ENCODE data around the gene CPA5.

The CPA5 gene

GRCh38 chr7:130345725-130346124 is 1.1 kb downstream of the CPA5 start:
- no peak for TF ChIP-seq CTCF (IDR thresholded peaks at IDR 0.05; ENCODE audit: borderline replicate concordance, insufficient read depth, low read depth, low read length)
- no peak overlapping the region for H3K4me3 ChIP-seq (ENCODE audit: low read depth, low read length)

DNA sequence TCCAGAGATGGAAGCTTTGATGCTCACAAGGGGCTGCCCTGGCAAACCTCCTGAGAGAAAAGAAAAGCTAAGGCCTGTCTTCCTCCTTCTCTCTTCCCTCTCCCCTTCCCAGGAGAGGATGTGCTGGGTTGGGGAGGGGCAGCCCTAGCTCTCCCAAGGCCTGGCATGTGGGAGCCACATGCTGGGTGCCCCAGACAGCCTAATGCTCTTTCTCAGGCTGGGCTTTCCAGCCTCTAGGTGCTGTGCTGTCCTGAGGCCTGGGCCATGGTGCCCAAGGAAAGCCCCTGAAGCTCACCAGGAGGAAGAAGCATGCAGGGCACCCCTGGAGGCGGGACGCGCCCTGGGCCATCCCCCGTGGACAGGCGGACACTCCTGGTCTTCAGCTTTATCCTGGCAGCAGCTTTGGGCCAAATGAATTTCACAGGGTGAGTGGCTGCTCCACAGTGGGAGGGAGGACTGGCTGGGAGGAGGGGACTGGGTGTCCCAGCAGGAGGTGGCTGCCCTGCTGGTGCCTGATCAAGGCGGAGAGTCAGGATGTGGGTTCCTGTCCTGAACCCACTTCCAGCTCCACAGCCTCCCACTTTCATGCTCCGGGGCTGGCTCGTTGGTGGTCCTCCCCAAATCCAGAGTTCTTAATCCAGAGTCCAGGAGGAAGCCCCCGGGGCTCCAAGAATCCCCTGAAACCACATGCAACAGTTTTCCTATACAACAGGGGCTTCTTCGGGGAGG is 1.7 kb downstream of the CPA5 start:
- no peak for TF ChIP-seq CTCF (IDR thresholded peaks at IDR 0.05; ENCODE audit: borderline replicate concordance, insufficient read depth, low read depth, low read length)
- no peak overlapping the region for H3K4me3 ChIP-seq (ENCODE audit: low read depth, low read length)

DNA sequence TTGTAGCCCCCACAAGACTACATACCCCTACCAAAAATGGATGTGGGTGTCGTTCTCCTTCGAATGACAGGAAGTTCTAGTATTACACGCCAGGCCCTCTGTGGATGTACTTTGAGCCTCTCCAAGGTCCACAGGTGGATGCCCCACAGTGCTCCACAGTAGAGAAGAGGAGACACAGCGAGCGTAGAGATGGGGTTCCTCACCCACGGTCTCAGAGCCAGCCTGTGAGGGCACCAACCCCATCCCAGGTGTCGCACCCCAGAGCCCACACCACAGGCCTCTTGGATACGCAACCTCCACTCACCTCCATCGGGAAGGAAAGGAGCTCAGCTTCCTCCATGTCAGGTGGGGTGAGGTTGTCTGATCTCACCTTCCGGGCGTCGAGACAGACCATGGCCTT is 2.3 kb downstream of the CPA5 start:
- H3K4me3 ChIP-seq (ENCODE audit: low read depth, low read length) = no peak overlapping the region
- TF ChIP-seq CTCF (IDR thresholded peaks at IDR 0.05; ENCODE audit: borderline replicate concordance, insufficient read depth, low read depth, low read length) = no peak

DNA sequence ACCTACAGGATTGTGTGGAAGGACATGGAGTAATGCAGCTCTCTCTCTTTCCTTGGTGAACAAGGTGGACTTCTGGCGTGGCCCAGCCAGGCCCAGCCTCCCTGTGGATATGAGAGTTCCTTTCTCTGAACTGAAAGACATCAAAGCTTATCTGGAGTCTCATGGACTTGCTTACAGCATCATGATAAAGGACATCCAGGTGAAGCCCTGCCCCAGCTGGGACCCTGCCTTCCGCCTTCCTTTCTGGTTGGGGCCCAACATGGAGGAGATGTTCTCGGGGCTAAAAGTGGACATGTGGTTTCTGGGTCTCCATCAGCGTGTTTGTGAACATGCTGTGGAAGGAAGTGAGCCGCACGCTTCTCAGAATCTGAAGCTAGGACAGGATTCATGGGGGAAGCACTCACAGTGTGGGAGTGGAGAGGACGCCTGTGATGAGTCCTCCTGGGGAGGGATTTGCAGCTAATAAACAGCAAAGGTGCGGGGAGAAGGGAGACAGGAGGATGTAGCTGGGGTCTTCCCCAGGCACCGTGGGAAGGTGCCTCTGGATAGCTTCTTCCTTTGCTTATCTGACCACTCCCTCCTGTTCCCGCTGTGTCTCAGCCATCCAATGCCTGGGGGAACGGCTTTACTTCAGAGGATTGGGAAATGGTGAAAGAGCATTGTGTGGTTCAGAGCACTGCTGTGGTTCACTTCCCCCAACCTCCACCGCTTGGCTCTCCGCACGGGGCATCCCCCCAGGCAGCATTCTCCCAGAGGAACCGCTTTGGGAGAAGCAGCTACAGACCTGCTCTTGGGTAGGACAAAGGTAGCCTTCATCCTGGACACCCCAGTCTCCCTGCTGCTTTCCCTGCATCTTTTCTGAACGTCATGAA is 5.5 kb downstream of the CPA5 start:
- H3K4me3 ChIP-seq (ENCODE audit: low read depth, low read length) = no peak overlapping the region
- no peak for TF ChIP-seq CTCF (IDR thresholded peaks at IDR 0.05; ENCODE audit: borderline replicate concordance, insufficient read depth, low read depth, low read length)

DNA sequence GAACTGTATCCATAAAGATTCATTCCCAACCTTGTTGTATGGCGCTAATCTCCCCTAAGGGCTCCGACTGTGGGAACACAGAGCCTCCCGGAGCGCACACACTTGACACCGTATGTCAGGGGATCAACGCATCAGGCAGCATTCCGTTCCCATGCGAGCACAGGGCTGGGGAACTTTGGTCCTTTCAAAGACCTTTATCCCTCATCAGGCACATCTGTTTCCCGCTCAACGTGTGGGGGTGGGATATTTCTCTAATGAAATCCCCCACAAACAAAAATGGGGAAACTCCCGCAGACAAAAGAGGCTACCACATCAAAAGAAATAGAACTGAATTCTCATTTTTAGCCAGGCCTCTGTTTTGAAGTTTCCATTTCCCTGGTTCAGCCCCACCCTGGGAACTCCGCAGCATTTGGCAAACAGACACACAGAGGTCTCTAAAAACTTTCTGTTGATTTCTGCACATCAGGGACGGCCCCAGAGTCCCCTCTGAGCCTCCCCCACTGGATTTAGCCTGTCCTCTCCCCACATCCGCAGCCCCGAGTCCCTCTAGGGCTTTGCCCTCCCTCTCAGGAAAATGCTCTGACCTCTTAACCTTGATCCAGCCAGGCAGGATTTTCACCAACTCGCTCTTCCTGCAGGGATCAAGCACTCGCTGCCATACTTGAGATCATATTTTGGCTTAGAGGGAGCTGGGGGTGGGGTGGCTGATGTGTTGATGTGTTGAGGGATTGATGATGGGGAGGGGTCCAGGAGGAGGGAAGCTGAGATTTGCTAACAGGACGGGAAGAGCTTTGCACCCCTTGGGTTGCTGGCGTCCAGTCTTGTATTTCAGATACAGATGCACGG is 6.6 kb downstream of the CPA5 start:
- no peak for TF ChIP-seq CTCF (IDR thresholded peaks at IDR 0.05; ENCODE audit: borderline replicate concordance, insufficient read depth, low read depth, low read length)
- H3K4me3 ChIP-seq (ENCODE audit: low read depth, low read length) = no peak overlapping the region

DNA sequence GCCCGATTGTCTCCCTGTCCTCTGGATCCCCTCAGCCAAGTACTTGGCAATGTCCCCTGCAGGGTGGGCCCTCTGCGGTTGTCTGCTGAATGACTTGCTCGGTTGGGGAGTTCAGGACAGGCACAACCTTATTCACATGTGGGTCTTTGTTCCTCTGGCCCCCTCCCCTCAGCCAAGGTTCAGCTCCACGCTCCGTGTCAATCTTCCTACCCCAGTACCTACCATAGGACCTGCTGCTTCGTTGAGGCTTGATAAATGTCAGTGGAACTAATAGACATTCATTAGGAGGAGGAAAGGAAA is 7.1 kb downstream of the CPA5 start:
- TF ChIP-seq CTCF (IDR thresholded peaks at IDR 0.05; ENCODE audit: borderline replicate concordance, insufficient read depth, low read depth, low read length) = no peak
- H3K4me3 ChIP-seq (ENCODE audit: low read depth, low read length) = no peak overlapping the region

All from GM12875 (cell line).